ENCODE results near the gene ODC1. TPM values are rescaled to one million over a fixed set of nuclear protein-coding genes. Genes with fewer than 3 reads are reported as not detected.

ODC1 gene
- total RNA-seq, 1 experiment from 2014 or later, result 231 TPM

DNA sequence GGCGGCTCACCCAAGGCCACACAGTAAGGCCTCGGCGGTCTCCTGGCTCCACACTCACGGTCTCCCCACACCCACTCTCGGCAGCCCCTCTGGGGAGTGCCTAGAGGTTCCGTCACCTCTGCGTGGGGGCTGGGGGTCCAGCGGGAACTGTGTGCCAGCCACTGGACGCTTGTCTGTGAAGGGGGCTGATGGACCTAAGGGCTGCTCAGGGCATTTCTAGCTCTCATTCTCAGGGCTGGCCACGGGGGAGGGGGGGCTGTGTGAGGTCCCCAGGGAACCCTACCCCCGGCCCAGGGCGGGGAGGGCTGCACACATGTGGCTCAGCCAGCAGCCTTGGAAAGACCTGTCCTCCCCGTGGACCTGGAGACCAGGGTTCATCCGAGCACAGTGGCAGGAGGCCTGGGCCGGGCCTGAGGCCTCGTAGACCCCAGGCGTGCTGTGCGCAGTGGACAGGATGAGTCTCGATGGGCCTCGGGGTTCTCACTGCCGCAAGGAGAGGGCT is 27.1 kb upstream of the ODC1 start:
- H3K4me2 ChIP-seq (ENCODE audit: low read length), result no peak overlapping the region
- DNase-seq (ENCODE audit: low read depth, low spot score) (no peak), ATAC-seq (no peak)
- H4K20me1 ChIP-seq (ENCODE audit: insufficient read depth), result no peaks in the 10 kb centered on the region
- H3K36me3 ChIP-seq (ENCODE audit: control insufficient read depth in 1 of 2, insufficient read depth in 2 of 2, low read length in 2 of 2), result no peaks in the 10 kb centered on the region
- H2AFZ ChIP-seq (ENCODE audit: low read depth, low read length, poor library complexity, severe bottlenecking), result no peak overlapping the region
- H3K9me2 ChIP-seq (ENCODE audit: insufficient read depth), result no peaks in the 10 kb centered on the region
- TF ChIP-seq SP1 (IDR thresholded peaks at IDR 0.05; ENCODE audit: low read depth) (no peak), EZH2phosphoT487 (IDR thresholded peaks at IDR 0.05; ENCODE audit: borderline replicate concordance) (no peak), ZFX (IDR thresholded peaks at IDR 0.05) (no peak), CEBPB (IDR thresholded peaks at IDR 0.05; ENCODE audit: low read depth) (no peak), POLR2A (IDR thresholded peaks at IDR 0.05; ENCODE audit: borderline replicate concordance, extremely low read depth, insufficient read depth, insufficient read length) (no peak)
- TF ChIP-seq, protein P1, sequence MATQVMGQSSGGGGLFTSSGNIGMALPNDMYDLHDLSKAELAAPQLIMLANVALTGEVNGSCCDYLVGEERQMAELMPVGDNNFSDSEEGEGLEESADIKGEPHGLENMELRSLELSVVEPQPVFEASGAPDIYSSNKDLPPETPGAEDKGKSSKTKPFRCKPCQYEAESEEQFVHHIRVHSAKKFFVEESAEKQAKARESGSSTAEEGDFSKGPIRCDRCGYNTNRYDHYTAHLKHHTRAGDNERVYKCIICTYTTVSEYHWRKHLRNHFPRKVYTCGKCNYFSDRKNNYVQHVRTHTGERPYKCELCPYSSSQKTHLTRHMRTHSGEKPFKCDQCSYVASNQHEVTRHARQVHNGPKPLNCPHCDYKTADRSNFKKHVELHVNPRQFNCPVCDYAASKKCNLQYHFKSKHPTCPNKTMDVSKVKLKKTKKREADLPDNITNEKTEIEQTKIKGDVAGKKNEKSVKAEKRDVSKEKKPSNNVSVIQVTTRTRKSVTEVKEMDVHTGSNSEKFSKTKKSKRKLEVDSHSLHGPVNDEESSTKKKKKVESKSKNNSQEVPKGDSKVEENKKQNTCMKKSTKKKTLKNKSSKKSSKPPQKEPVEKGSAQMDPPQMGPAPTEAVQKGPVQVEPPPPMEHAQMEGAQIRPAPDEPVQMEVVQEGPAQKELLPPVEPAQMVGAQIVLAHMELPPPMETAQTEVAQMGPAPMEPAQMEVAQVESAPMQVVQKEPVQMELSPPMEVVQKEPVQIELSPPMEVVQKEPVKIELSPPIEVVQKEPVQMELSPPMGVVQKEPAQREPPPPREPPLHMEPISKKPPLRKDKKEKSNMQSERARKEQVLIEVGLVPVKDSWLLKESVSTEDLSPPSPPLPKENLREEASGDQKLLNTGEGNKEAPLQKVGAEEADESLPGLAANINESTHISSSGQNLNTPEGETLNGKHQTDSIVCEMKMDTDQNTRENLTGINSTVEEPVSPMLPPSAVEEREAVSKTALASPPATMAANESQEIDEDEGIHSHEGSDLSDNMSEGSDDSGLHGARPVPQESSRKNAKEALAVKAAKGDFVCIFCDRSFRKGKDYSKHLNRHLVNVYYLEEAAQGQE (IDR thresholded peaks at IDR 0.05; ENCODE audit: low read depth), result no peak
- TF ChIP-seq, protein P2, sequence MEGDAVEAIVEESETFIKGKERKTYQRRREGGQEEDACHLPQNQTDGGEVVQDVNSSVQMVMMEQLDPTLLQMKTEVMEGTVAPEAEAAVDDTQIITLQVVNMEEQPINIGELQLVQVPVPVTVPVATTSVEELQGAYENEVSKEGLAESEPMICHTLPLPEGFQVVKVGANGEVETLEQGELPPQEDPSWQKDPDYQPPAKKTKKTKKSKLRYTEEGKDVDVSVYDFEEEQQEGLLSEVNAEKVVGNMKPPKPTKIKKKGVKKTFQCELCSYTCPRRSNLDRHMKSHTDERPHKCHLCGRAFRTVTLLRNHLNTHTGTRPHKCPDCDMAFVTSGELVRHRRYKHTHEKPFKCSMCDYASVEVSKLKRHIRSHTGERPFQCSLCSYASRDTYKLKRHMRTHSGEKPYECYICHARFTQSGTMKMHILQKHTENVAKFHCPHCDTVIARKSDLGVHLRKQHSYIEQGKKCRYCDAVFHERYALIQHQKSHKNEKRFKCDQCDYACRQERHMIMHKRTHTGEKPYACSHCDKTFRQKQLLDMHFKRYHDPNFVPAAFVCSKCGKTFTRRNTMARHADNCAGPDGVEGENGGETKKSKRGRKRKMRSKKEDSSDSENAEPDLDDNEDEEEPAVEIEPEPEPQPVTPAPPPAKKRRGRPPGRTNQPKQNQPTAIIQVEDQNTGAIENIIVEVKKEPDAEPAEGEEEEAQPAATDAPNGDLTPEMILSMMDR (IDR thresholded peaks at IDR 0.05 in 2 of 3, conservative IDR thresholded peaks at IDR 0.05 in 1 of 3; ENCODE audit: borderline replicate concordance in 1 of 3, insufficient read depth in 1 of 3, low read depth in 2 of 3, low read length in 2 of 3), result no peak
- TF ChIP-seq, protein P3, sequence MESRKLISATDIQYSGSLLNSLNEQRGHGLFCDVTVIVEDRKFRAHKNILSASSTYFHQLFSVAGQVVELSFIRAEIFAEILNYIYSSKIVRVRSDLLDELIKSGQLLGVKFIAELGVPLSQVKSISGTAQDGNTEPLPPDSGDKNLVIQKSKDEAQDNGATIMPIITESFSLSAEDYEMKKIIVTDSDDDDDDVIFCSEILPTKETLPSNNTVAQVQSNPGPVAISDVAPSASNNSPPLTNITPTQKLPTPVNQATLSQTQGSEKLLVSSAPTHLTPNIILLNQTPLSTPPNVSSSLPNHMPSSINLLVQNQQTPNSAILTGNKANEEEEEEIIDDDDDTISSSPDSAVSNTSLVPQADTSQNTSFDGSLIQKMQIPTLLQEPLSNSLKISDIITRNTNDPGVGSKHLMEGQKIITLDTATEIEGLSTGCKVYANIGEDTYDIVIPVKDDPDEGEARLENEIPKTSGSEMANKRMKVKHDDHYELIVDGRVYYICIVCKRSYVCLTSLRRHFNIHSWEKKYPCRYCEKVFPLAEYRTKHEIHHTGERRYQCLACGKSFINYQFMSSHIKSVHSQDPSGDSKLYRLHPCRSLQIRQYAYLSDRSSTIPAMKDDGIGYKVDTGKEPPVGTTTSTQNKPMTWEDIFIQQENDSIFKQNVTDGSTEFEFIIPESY (IDR thresholded peaks at IDR 0.05; ENCODE audit: extremely low read depth, insufficient replicate concordance, low read length), result no peak
- TF ChIP-seq, protein P4, sequence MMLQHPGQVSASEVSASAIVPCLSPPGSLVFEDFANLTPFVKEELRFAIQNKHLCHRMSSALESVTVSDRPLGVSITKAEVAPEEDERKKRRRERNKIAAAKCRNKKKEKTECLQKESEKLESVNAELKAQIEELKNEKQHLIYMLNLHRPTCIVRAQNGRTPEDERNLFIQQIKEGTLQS (IDR thresholded peaks at IDR 0.05), result no peak
- RAD21 ChIA-PET (ENCODE audit: low non-redundant PET in 1 of 2, low total read pairs in 2 of 2, uncharacterized antibody in 2 of 2, unreplicated experiment in 2 of 2), result no interaction called here
- POLR2A ChIA-PET, result no interaction called here
- BruUV-seq (replicated peaks), result no TSS peak
- H3K9me3 ChIP-seq (ENCODE audit: control insufficient read depth in 1 of 2, insufficient read depth in 1 of 2, low read depth in 1 of 2, low read length in 2 of 2), result no peaks in the 10 kb centered on the region
- CTCF ChIA-PET, result interaction anchor here (0.6 kb wide), 1 partner anchor 427 kb away, joined by 3 read pairs; no protein-coding TSS in a partner anchor
- no peak overlapping the region for H3K9ac ChIP-seq (ENCODE audit: low read length)
- no peaks in the 10 kb centered on the region for H3K4me1 ChIP-seq (ENCODE audit: control insufficient read depth in 1 of 2, insufficient read depth in 2 of 2, low read length in 2 of 2)
- no peak overlapping the region for H3K27ac ChIP-seq (ENCODE audit: low read depth, low read length)
- H3K4me3 ChIP-seq (replicated peaks in 1 of 2; ENCODE audit: low read depth in 1 of 2, low read length in 2 of 2), result no peak overlapping the region
- no peaks in the 10 kb centered on the region for H3K79me2 ChIP-seq (ENCODE audit: insufficient read depth, low read length)
- peaks cover under 1% of the 10 kb centered on the region; the same call in 1 of the 2 replicates for H3K27me3 ChIP-seq (ENCODE audit: insufficient read depth, low read length)
- intact Hi-C loops (cut with micrococcal nuclease), result no loop called here
